Stimulated activated memory B cell treated with anti-CD40 and anti-IgM and Interleukin-4, amounts not matched to agents 10 μg/mL and 1 μg/mL and 100 μg/mL, for 72 hours (primary cell): ENCODE results near the gene ADD1.

ENCODE experiments used
- ATAC-seq: fragments of 150-1000 bp; cut with Tn5 transposase; 2 replicates; pipeline ENCODE4 v1.10.0; 2021
- H3K27ac Mint-ChIP-seq: one replicate; pipeline ENCODE4 v1.8.0; 2022; ENCODE audit warnings: mild to moderate bottlenecking, mixed read lengths
- H3K27me3 Mint-ChIP-seq: one replicate; pipeline ENCODE4 v1.8.0; 2022; ENCODE audit warnings: mixed read lengths
- H3K36me3 Mint-ChIP-seq: one replicate; pipeline ENCODE4 v1.8.0; 2022; ENCODE audit warnings: mixed read lengths
- H3K4me1 Mint-ChIP-seq: one replicate; pipeline ENCODE4 v1.8.0; 2022; ENCODE audit warnings: mixed read lengths
- H3K4me3 Mint-ChIP-seq: one replicate; pipeline ENCODE4 v1.8.0; 2022; ENCODE audit warnings: mild to moderate bottlenecking, moderate library complexity, mixed read lengths
- H3K9me3 Mint-ChIP-seq: one replicate; pipeline ENCODE4 v1.8.0; 2022; ENCODE audit warnings: mixed read lengths

The ADD1 gene

DNA sequence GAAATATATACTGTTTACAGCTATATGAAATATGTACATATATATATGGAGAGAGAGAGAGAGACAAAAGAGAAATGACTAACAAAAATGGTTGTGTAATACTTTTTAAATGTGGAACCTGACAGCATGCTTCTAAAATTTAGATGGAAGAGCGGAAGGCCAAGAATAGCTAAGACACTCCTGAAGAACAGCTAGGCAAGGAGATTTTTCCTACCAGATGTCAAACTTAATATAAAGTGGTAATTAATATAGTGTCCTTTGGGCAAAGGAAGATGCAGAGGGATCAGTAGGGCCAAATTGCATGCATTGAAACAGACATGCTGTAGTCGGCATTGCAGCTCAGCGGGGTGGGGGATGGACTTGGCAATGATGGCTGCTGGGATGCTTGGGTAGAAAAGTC is 45.2 kb downstream of the ADD1 start:
- Mint-ChIP-seq H3K27me3 (no peaks in the 10 kb centered on the region), H3K36me3 (peaks cover 44% of the 10 kb centered on the region), H3K27ac (no peak overlapping the region), H3K4me1 (peaks cover 12% of the 10 kb centered on the region), H3K9me3 (no peaks in the 10 kb centered on the region), H3K4me3 (no peak overlapping the region)
- ATAC-seq, result no peak

DNA sequence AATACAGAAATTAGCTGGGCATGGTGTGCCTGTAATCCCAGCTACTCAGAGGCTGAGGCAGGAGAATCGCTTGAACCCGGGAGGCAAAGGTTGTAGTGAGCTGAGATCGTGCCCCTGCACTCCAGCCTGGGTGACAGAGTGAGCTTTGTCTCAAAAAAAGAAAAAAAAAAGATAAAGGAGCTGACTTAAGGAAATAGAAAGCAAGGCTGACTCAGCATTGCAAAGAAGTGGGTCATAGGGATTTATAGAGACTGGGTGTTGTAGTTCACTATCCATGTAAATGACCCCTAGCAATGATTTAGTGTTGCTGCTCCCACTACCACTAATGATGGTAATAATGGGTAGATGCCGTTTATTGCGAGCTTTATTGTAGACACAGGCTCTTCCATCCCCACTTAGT is 47.6 kb downstream of the ADD1 start:
- peaks cover 6% of the 10 kb centered on the region for H3K4me1 Mint-ChIP-seq
- H3K9me3 Mint-ChIP-seq, result no peaks in the 10 kb centered on the region
- peaks cover 41% of the 10 kb centered on the region for H3K36me3 Mint-ChIP-seq
- H3K4me3 Mint-ChIP-seq, result no peak overlapping the region
- peak overlapping the region; percentile 61 for H3K27ac Mint-ChIP-seq
- no peak for ATAC-seq
- no peaks in the 10 kb centered on the region for H3K27me3 Mint-ChIP-seq

DNA sequence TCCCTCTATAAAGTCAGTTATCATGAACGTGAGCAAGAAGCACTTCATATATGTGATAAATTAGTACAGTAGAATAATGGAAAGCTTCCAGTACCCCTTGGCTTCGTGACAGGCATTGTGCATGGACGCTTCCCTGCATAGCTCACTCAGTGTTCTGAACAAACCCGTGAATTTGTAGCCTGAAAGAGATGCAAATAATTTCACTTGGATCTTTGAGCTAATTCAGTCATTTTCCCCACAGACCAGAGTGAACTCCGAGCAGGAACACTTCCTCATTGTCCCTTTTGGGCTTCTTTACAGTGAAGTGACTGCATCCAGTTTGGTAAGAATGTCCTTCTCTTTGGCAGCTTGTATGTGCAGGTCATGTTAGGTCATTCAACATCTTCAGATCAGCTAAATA is 50.1 kb downstream of the ADD1 start:
- Mint-ChIP-seq H3K4me3 (no peak overlapping the region), H3K36me3 (peaks cover 37% of the 10 kb centered on the region), H3K27ac (no peak overlapping the region), H3K27me3 (no peaks in the 10 kb centered on the region), H3K4me1 (peaks cover 6% of the 10 kb centered on the region), H3K9me3 (no peaks in the 10 kb centered on the region)
- ATAC-seq, result no peak

DNA sequence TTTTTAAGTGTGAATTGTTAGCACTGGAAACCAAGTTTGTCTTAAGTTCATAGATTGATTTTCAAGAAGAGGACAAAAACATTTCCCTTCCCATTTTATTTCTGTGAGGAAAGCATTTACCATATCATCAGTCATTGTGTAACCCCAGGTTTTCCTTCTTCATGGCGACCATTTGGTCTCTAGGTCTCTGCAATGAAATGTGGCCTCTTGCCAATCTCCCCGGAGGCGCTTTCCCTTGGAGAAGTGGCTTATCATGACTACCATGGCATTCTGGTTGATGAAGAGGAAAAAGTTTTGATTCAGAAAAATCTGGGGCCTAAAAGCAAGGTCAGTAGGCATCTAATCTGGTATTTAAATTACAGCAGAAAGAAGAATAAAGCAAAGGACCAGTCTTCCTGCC is 54.4 kb downstream of the ADD1 start:
- no peak overlapping the region for H3K4me3 Mint-ChIP-seq
- H3K27me3 Mint-ChIP-seq, result no peaks in the 10 kb centered on the region
- no peaks in the 10 kb centered on the region for H3K4me1 Mint-ChIP-seq
- H3K27ac Mint-ChIP-seq, result no peak overlapping the region
- no peaks in the 10 kb centered on the region for H3K9me3 Mint-ChIP-seq
- no peak for ATAC-seq
- peaks cover 64% of the 10 kb centered on the region for H3K36me3 Mint-ChIP-seq

DNA sequence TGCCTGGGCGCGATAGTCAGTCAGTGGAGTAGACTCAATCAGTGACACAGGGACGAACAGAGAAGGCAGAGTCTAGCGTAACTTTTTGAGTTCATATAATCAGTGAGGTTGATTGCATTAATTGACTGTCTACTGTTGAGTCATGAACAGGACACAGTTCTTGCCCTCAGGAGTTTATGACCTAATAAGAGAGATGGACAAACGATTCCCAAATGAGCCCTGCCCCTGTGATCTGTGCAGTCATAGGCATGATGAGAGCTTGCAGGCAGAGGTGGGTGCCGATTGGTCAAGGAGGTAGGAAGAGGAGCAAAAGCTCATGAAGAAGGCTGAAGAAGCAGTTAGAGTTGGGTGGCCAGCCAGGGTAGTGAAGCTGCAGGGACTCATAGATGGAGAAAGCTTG is 57.1 kb downstream of the ADD1 start:
- ATAC-seq, result no peak
- Mint-ChIP-seq H3K9me3 (no peaks in the 10 kb centered on the region), H3K4me3 (no peak overlapping the region), H3K36me3 (peaks cover 79% of the 10 kb centered on the region), H3K27me3 (no peaks in the 10 kb centered on the region), H3K27ac (peak overlapping the region; percentile 16), H3K4me1 (peaks cover 5% of the 10 kb centered on the region)

DNA sequence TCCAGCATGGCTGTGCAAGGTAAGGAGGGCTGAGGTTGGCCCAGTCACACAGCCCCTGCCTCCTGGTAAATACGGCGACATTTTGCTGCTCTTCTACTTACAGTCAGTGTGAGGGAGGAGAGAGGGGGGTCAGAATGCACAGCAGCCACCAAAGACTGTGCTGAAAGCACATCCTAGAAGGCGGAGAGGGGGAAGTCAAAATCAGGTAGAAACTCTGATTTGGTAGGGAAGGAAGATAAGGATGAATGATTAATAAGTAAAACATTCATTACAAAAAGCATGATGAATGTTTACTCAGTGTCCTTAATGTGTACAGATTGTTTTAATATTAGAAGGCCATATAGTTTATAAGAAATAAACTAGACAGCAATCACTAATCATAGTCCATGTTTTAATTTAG is 57.5 kb downstream of the ADD1 start:
- ATAC-seq, result no peak
- H3K36me3 Mint-ChIP-seq, result peaks cover 79% of the 10 kb centered on the region

DNA sequence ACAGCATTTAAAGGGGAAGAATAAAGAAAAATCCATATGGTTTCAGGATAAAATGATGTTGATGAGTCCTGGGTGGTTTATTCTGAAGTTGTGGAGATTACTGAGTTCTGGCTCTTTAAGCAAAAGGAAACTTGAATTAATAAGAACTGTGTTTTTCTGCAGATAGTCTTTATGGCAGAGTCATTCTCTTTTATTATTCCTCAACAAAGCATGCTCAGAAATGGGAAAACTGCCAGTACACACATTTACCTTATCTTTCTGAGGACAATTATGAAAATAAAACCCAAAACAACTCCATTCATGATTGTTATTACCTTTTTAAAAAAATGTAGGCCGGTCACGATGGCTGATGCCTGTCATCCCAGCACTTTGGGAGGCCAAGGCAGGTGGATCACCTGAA is 58.5 kb downstream of the ADD1 start:
- Mint-ChIP-seq H3K27me3 (no peaks in the 10 kb centered on the region), H3K36me3 (peaks cover 81% of the 10 kb centered on the region), H3K4me3 (no peak overlapping the region), H3K27ac (peak overlapping the region; percentile 19), H3K9me3 (no peaks in the 10 kb centered on the region), H3K4me1 (peaks cover 13% of the 10 kb centered on the region)
- no peak for ATAC-seq

More for the DNA sequence above, 57.5 kb downstream of the ADD1 start:
- Mint-ChIP-seq H3K9me3 (no peaks in the 10 kb centered on the region), H3K4me3 (no peak overlapping the region), H3K27me3 (no peaks in the 10 kb centered on the region), H3K27ac (peak overlapping the region; percentile 16), H3K4me1 (peaks cover 10% of the 10 kb centered on the region)

DNA sequence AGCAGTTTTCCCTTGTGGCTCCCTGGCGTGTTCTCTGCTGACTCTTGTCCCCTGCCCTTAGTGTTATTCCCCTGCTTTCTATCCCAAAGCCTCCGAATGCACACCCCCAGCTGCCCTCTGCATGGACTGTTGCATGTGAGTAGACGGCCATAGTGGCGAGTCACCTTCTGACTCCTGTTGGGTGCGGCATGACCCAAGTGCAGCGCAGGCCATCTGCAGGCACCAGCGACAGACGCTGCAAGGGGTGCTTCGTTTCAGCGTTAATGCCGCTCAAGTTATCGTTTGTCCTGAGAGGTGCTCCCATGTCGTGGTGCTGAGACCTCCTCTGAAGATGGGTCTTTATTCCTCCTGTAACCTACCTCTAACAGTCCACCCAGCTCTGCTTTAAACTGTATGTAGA is 61.9 kb downstream of the ADD1 start:
- H3K27ac Mint-ChIP-seq, result no peak overlapping the region
- ATAC-seq, result no peak
- peaks cover 68% of the 10 kb centered on the region for H3K36me3 Mint-ChIP-seq
- H3K4me3 Mint-ChIP-seq, result no peak overlapping the region
- peaks cover 13% of the 10 kb centered on the region for H3K4me1 Mint-ChIP-seq
- no peaks in the 10 kb centered on the region for H3K27me3 Mint-ChIP-seq
- no peaks in the 10 kb centered on the region for H3K9me3 Mint-ChIP-seq

DNA sequence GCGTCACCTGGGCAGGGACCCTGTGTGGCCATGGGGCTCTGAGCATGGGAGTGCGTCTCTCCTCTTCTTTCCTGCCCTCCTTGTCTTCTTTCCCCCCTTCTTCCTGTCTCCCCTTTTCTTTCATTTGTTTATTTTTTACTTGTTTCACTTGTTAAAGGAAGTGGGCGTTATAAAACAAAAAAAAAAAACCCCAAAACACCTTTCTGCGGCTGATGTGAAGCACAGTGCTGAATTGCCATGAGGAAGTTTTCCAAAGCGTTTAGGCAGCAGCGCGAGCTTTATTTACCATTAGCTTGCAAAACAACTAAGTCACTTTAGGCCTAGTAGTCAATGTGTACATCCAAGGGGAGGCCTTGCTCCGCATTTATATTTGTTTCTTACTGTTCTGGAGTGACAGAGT is 62.6 kb downstream of the ADD1 start:
- ATAC-seq, result no peak
- peaks cover 66% of the 10 kb centered on the region for H3K36me3 Mint-ChIP-seq
- H3K4me3 Mint-ChIP-seq, result no peak overlapping the region
- H3K27ac Mint-ChIP-seq, result no peak overlapping the region
- no peaks in the 10 kb centered on the region for H3K9me3 Mint-ChIP-seq
- H3K27me3 Mint-ChIP-seq, result no peaks in the 10 kb centered on the region
- H3K4me1 Mint-ChIP-seq, result peaks cover 13% of the 10 kb centered on the region

DNA sequence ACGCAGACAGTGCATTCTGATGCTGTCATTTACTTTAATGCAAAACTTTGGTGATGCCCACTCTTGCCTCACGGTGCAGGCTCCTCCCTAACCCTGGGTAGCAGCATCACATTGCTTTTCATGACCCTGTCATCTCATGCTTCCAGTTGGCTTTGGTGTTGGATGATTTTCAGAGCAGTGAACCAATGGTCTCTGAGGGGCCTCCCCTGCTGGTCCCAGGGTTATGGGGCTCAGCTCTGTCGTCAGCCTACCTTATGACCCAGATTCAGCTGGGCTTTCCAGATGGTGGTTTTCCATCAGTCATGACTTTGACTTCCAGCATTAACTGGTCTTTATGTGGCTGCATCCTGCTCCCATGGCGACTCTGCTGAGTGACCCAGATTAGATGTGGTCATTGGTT is 63.6 kb downstream of the ADD1 start:
- Mint-ChIP-seq H3K27ac (no peak overlapping the region), H3K36me3 (peaks cover 59% of the 10 kb centered on the region)
- ATAC-seq, result no peak

DNA sequence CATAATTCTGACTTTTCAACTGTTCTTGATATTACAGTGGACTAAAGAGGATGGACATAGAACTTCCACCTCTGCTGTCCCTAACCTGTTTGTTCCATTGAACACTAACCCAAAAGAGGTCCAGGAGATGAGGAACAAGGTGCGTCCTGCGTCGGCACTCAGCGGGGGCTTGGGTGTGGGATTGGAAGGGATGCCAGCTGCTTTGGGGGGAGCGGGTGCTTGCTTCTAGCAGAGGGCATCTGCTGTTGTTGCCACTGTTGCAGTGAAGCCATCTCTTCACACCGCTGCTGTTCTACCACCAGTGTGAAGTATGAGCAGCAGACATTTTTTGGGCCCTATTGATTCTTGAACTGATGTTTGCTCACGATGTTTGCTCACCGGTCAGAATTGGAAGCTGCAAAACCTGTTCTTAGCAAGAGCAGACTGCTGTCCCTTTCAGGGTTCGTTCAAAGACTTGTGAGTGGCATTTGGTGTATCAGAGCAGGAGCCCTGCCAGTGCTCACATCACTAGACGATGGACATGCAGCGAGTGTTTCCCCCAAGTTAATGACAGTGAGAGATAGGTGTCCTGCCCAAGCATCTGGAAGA is 64.2 kb downstream of the ADD1 start:
- Mint-ChIP-seq H3K4me1 (peaks cover 13% of the 10 kb centered on the region), H3K4me3 (no peak overlapping the region), H3K27me3 (no peaks in the 10 kb centered on the region), H3K36me3 (peaks cover 53% of the 10 kb centered on the region), H3K9me3 (no peaks in the 10 kb centered on the region), H3K27ac (no peak overlapping the region)
- no peak for ATAC-seq

More for the DNA sequence above, 63.6 kb downstream of the ADD1 start:
- H3K4me1 Mint-ChIP-seq, result peaks cover 13% of the 10 kb centered on the region
- no peaks in the 10 kb centered on the region for H3K27me3 Mint-ChIP-seq
- no peaks in the 10 kb centered on the region for H3K9me3 Mint-ChIP-seq
- H3K4me3 Mint-ChIP-seq, result no peak overlapping the region

DNA sequence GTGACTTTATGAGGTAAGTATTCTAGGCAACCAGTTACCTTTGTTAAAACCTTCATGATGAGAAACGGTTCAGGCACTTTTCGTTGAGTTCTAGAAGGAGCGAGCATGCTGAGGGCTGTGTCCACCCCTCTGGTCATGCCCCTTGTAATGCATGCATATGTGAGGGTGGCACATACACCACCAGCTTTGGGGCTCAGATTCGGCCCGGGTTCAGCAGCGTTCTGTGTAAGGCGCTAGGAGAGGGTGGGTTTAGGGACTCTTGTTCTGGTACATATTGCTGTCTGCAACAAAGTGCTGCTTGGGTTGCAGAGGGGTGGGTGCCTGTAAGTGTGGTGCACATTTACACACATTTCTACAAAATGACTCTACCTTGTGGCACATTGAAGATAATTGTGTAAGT is 65.0 kb downstream of the ADD1 start:
- Mint-ChIP-seq H3K36me3 (peaks cover 48% of the 10 kb centered on the region), H3K4me3 (no peak overlapping the region), H3K9me3 (no peaks in the 10 kb centered on the region), H3K4me1 (peaks cover 16% of the 10 kb centered on the region), H3K27me3 (no peaks in the 10 kb centered on the region), H3K27ac (no peak overlapping the region)
- ATAC-seq, result no peak

DNA sequence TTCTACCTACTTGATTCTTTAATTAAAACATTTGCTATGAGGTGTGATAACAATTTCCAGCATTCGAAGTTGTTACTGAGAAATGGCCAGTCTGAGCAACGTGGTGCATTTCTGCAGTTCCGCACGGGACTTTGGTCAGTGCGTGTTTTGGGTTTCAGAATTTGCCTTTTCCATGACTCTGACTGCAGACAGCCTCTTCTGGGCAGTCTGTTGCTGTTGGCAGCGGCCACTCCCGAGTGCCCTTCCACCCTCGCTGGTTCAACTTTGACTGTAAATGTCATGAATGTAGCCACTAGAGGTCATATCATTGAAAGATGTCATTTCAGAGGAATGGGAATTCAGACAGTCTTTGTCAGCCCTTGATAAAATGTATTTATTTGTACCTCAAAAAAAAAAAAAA is 65.9 kb downstream of the ADD1 start:
- peaks cover 23% of the 10 kb centered on the region for H3K4me1 Mint-ChIP-seq
- no peak for ATAC-seq
- H3K9me3 Mint-ChIP-seq, result no peaks in the 10 kb centered on the region
- H3K27me3 Mint-ChIP-seq, result no peaks in the 10 kb centered on the region
- no peak overlapping the region for H3K4me3 Mint-ChIP-seq
- H3K36me3 Mint-ChIP-seq, result peaks cover 44% of the 10 kb centered on the region
- no peak overlapping the region for H3K27ac Mint-ChIP-seq

DNA sequence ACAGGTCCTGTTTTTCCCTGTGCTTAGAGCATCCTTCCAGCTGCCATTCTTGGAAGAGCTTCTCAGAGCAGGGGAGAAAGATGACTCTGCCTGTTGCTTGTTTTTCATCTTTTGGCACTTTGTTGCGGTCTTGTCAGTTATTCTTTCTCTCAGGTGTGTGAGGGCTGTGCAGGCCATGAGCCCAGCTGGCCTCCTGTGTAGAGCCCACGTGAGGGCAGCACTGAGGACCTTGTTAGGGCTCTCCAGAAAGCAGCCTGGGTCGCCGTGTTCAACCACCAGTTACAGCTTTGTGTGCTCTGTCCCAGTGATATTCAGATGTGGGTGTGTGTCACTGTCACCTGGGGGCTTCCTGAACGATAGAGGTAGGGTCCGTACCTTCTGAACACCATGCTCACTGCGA is 66.8 kb downstream of the ADD1 start:
- Mint-ChIP-seq H3K4me1 (peaks cover 26% of the 10 kb centered on the region), H3K27me3 (no peaks in the 10 kb centered on the region), H3K9me3 (no peaks in the 10 kb centered on the region), H3K36me3 (peaks cover 46% of the 10 kb centered on the region), H3K27ac (peak overlapping the region; percentile 12), H3K4me3 (no peak overlapping the region)
- ATAC-seq, result no peak

DNA sequence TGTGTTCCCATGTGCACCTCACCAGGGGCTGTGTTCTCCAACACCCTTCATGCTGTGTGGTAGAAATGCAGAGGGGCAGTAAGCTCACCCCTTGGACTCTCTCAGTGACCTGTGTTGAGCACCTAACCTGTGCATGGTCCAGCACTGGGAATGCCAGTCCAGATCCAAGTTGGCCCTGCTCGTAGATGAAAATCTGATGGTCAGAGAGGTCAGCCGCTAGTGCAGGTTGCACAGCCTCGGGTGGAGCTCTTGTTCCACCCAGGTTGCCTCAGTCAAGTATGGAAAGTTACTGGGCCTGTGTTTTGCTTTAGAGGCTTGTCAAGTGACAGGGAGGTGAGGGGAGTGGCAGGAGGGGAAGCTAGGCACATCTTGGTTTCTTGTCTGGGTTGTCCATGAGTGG is 68.2 kb downstream of the ADD1 start:
- ATAC-seq, result no peak
- H3K27me3 Mint-ChIP-seq, result no peaks in the 10 kb centered on the region
- H3K9me3 Mint-ChIP-seq, result peaks cover 3% of the 10 kb centered on the region
- peaks cover 49% of the 10 kb centered on the region for H3K36me3 Mint-ChIP-seq
- peaks cover 19% of the 10 kb centered on the region for H3K4me1 Mint-ChIP-seq
- H3K4me3 Mint-ChIP-seq, result no peak overlapping the region
- H3K27ac Mint-ChIP-seq, result no peak overlapping the region

DNA sequence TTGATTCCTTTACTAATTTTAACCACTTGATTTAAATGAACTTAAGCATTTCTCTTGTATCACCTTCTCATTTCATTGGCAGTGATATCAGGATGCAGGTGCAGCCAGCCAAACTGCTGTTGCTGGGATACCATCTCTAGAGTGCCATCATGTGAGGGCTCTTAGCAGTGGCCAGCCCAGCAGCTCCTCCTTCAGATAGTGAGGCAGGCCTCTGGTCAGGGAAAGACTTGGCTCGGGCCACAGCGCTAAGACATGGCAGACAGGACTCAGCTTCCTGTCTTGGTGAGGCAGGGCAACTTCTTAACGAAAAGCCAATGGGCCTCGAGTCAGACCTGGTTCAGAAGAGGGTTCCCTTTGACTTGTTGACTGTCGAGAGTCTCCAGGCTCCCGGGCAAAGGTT is 69.5 kb downstream of the ADD1 start:
- peaks cover 3% of the 10 kb centered on the region for H3K9me3 Mint-ChIP-seq
- peak overlapping the region; percentile 75 for H3K27ac Mint-ChIP-seq
- H3K27me3 Mint-ChIP-seq, result no peaks in the 10 kb centered on the region
- H3K4me1 Mint-ChIP-seq, result peaks cover 32% of the 10 kb centered on the region
- ATAC-seq, result no peak
- H3K4me3 Mint-ChIP-seq, result no peak overlapping the region
- H3K36me3 Mint-ChIP-seq, result peaks cover 55% of the 10 kb centered on the region
